ENCODE results near the gene CFAP20DC.

Gene CFAP20DC

GRCh38 chr3:58888087-58888486 is 161.7 kb downstream of the CFAP20DC start:
- TF ChIP-seq, protein P1, sequence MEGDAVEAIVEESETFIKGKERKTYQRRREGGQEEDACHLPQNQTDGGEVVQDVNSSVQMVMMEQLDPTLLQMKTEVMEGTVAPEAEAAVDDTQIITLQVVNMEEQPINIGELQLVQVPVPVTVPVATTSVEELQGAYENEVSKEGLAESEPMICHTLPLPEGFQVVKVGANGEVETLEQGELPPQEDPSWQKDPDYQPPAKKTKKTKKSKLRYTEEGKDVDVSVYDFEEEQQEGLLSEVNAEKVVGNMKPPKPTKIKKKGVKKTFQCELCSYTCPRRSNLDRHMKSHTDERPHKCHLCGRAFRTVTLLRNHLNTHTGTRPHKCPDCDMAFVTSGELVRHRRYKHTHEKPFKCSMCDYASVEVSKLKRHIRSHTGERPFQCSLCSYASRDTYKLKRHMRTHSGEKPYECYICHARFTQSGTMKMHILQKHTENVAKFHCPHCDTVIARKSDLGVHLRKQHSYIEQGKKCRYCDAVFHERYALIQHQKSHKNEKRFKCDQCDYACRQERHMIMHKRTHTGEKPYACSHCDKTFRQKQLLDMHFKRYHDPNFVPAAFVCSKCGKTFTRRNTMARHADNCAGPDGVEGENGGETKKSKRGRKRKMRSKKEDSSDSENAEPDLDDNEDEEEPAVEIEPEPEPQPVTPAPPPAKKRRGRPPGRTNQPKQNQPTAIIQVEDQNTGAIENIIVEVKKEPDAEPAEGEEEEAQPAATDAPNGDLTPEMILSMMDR (conservative IDR thresholded peaks at IDR 0.05) = no peak

GRCh38 chr3:58884453-58884852 is 165.4 kb downstream of the CFAP20DC start:
- TF ChIP-seq, protein P1 (conservative IDR thresholded peaks at IDR 0.05) = no peak
- no peak overlapping the region for H3K27ac ChIP-seq

More at GRCh38 chr3:58888087-58888486, 161.7 kb downstream of the CFAP20DC start:
- H3K27ac ChIP-seq = no peak overlapping the region

- TF ChIP-seq, protein P1 (conservative IDR thresholded peaks at IDR 0.05) = no peak
- no peak overlapping the region for H3K27ac ChIP-seq
Measured at GRCh38 chr3:58880182-58880581, 169.6 kb downstream of the CFAP20DC start.

DNA sequence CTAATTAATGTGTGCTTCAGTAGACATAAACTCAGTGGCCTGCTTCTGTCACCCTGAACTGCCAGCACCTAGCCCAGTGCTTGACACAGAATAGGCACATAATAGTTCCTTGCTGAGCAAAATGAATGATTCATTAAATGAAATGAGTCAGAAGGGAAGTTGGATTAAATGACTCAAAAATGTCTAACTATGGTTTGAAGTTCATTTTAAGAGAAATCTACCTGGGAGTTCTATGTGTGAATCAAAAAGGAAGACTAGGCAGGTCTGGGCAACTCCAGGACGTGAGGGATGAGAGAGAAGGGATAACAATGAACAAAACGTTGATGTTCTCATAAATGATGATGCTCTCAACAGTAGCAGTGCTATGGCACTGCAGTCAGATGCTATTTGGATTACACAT is 175.0 kb downstream of the CFAP20DC start:
- no peak overlapping the region for H3K27ac ChIP-seq
- TF ChIP-seq, protein P1 (conservative IDR thresholded peaks at IDR 0.05) = no peak

- H3K27ac ChIP-seq = no peak overlapping the region
- TF ChIP-seq, protein P1 (conservative IDR thresholded peaks at IDR 0.05) = no peak
Measured at GRCh38 chr3:58874248-58874741, 175.5 kb downstream of the CFAP20DC start.

DNA sequence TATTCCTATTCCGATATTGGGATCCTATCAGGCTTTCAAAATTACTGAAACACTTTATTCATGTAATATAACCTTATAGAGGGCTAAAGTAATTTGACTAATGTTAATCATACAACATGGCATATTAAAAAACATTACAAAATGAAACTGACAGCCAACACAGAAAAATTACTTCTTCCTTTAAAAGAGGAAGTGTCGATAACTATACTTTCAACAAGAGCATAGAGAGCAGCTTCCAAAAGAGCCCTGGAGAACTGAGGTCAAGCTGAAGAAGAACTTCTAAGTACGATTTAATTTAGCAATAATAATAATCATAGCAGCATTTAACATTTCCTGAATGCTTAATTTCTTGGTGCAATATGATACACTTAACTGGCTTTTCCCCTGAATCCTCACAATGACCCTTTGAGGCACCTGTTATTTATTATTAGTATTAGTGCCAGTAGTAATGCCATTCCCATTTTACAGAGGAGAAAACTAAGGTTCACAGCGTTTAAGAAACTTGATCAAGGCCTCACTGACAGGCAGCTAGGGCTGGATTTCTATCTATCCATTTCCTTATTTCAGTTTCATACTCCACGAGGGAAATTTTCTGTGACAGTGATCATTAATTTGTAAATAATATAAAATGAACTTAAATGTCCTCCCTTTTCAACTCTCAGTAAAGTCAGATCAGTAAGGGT is 181.6 kb downstream of the CFAP20DC start:
- H3K27ac ChIP-seq = no peak overlapping the region
- TF ChIP-seq, protein P1 (conservative IDR thresholded peaks at IDR 0.05) = no peak

GRCh38 chr3:58867621-58868020 is 182.2 kb downstream of the CFAP20DC start:
- H3K27ac ChIP-seq = no peak overlapping the region
- TF ChIP-seq, protein P1 (conservative IDR thresholded peaks at IDR 0.05) = no peak

Data from VCaP (cell line).